NCI-H1417 treated with DMSO at 0.1 percent for 48 hours (cell line): ENCODE results near the gene AP2A1.

Experiments used
- DNase-seq: peaks from one replicate; lab custom pipeline; 2025; lab: John Stamatoyannopoulos, UW

The AP2A1 gene

DNA sequence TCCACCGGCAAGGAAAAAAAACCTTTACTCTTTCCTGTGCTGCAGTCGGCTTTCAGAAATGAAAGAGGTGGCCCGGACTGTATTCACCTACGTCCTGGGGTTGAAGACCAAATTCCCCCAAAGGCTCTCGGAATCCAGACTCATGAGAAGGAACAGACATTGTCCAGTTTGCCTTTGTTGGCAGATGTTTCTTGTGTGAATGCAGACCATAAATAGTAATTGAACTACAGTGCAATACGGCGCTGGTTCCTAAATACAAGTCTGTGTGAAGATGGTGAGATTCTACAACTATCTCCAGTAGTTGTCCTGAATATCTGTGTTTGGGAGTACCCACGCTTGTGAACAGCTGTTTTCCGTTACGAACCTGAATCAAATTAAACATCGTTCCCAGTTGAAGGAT, 72.9 kb downstream of the AP2A1 start:
- no peak for DNase-seq

- DNase-seq: no peak
Observed at GRCh38 chr19:49840321-49840720, 73.5 kb downstream of the AP2A1 start.

- no peak for DNase-seq
Observed at GRCh38 chr19:49840736-49841249, 74.0 kb downstream of the AP2A1 start.

- DNase-seq: no peak
Observed at GRCh38 chr19:49843265-49843664, 76.5 kb downstream of the AP2A1 start.

DNA sequence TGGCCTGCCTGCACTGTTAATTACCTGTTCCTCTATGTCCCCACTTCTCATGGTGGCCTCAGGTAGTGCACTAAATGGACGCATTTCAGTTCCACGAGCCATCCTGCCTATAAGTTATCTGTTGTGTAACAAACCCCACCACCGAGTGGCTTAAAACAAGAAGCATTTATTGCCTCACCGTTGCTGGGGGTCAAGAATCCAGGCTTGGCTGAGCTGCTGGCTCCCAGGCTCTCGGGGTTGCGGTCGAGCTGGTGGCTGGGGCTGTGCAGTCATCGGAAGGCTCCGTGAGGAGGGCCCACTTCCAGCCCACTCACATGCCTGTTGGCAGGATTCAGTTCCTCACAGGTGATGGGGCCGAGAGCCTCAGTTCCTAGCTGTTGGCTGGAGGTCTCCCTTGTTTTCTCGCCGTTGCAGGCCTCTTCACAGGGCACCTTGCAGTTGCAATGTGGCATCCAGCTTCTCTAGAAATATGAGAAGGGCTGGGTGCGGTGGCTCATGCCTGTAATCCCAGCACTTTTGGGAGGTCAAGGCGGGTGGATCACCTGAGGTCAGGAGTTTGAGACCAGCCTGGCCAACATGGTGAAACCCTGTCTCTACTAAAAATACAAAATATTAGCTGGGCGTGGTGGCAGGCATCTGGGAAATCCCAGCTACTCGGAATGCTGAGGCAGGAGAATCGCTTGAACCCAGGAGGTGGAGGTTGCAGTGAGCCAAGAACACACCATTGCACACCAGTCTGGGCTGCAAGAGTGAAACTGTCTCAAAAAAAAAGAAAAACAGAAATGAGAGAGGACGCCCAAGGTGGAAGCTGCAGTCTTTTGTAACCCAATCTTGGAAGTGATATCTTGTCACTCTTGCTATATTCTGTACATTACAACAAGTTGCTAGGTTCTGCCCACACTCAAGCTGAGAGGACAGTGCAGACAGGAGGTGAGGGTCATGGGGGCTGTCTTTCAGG, 77.6 kb downstream of the AP2A1 start:
- no peak for DNase-seq

DNA sequence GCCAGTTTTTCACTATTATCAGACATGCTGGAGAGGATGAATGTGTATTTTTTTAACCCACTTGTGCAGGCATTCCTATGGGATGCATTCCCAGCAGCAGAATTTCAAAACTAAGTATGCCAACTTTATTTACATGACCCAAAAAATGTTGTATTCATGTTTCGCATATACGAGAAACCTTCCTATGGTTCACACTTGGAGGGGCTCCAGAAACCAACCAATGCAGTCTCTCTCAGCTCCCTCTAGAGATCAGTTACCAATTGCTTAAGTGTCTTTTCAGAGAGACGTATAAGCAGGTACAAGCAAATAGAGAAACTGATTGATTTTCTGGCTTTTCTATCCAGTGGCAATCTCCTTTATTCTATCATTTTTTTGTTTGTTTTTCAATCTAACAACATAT, 78.6 kb downstream of the AP2A1 start:
- DNase-seq: no peak

DNA sequence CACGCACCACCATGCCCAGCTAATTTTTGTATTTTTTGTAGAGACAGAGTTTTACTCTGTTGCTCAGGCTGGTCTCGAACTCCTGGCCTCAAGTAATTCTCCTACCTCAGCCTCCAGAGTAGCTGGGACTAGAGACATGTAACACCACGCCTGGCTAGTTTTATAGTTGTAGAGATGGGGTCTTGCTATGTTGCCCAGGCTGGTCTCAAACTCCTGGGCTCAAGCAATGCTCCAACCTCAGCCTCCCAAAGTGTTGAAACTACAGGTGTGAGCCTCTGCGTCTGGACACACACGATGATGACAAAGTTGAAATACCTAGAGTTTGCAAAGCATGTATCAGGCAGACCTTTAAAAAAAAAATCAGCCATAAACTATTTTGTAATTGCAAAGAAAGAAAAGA, 79.6 kb downstream of the AP2A1 start:
- DNase-seq: no peak

DNA sequence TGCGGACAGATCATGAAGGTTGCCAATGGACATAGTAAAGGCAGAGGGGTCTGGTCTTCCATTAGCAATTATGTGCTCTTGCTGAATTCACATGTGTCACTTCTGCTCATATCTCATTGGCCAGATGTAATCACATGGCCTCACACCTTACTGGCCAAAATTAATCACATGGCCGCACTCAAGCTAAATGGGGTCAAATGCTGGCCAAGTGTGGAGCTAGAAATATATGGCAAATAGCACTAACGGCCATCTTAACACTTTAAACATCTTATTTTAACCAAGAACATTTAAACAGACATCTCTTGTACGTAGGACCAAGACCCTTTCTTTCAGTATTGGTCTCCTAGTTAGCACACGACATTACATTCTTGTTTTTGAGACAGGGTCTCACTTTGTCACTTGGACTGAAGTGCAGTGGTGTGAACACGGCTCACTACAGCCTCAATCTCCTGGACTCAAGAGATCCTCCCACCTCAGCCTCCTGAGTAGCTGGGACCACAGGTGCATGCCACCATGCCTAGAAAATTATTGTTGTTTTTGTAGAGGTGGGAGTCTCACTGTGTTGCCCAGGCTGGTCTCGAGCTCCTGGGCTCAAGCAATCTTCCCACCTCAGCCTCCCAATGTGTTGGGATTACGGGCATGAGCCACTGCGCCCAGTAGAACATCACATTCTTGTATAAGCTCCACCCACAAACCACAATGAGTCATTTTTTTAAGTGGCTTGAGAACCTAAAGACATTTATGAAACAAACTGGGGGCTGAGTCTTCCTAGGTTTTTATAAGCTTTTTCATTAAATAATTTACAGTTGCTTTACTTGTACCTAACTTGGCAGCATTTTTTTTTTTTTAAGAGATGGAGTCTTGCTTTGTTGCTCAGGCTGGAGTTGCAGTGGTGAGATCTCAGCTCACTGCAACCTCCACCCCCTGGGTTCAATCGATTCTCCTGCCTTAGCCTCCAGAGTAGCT, 81.2 kb downstream of the AP2A1 start:
- no peak for DNase-seq

GRCh38 chr19:49848938-49849337, 82.1 kb downstream of the AP2A1 start:
- DNase-seq: no peak

- no peak for DNase-seq
Observed at GRCh38 chr19:49849433-49850220, 82.8 kb downstream of the AP2A1 start.

- DNase-seq: no peak
Observed at GRCh38 chr19:49850221-49850486, 83.4 kb downstream of the AP2A1 start.

DNA sequence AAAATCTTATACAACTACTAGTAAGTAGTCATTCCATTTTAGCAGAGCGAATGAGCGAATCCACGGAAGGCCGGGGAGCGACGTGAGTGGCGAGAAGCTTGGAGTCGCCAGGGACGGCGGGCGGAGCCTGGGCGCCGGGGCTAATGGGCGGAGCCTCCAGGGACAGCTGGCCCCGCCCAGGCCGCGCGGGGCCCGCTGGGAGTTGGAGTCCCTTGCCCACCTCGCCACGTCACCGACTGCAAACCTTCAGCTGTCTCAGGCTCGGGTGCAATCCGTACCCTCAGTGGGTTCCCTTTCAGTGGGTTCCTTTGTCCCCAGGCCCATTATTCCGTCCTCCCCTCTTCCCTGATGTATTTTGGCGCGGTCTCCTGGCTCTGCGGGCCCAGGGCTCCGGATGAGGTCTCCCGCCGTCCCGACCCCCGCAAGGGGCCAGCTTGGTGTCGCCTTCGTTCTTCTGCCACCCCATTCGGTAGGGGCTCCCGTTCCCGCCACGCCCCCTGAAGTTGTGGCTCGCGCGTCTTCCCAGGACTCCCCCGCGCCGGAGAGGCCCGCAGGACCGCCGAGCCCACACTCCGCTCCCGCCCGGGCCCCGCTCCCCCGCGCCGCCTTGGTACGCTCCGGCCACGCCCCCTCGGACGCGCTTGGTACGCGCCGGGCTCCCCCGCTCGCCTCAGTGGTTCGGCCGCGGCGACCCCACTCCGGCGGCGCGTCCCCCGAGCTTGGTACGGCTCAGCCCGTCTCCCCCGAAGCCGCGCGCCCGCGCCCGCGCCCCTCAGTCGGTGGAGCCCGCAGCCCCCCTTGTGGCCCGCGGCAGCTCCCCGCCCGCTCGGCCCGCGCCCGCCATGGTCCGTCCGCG, 83.9 kb downstream of the AP2A1 start, which contains the start of gene PTOV1:
TSS of gene PTOV1 (plus strand) at position 673 of the 856 bp plus-strand sequence.
- peak; percentile 46 for DNase-seq

GRCh38 chr19:49851456-49852259, 84.9 kb downstream of the AP2A1 start:
- no peak for DNase-seq

GRCh38 chr19:49852631-49853126, 85.9 kb downstream of the AP2A1 start:
- DNase-seq: no peak

DNA sequence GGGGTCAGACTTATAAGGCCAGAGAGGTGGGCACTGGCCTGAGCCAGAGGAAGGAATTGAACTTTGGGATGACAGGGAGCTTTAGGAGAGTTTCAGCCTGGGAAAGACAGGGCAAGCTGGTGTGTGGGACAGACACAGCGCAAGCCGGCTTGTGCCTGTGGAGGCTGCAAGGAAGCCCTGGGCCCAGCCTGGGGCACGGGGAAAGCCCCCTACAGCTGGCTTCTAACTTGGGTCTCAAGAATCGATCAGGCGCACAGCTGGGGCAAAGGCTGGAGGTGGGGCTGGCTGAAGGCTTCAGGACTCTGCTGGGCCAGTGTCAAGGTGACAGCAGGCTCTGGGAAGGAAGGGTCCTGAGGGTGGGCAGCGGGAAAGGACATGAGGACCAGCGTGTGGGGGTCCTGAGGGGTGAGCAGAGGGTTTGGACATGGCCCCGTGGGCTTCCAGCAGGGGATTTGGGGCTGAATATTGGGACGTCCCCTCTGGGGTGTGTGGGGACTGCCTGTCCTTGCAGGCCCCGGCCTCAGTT, 87.1 kb downstream of the AP2A1 start:
- DNase-seq: no peak

DNA sequence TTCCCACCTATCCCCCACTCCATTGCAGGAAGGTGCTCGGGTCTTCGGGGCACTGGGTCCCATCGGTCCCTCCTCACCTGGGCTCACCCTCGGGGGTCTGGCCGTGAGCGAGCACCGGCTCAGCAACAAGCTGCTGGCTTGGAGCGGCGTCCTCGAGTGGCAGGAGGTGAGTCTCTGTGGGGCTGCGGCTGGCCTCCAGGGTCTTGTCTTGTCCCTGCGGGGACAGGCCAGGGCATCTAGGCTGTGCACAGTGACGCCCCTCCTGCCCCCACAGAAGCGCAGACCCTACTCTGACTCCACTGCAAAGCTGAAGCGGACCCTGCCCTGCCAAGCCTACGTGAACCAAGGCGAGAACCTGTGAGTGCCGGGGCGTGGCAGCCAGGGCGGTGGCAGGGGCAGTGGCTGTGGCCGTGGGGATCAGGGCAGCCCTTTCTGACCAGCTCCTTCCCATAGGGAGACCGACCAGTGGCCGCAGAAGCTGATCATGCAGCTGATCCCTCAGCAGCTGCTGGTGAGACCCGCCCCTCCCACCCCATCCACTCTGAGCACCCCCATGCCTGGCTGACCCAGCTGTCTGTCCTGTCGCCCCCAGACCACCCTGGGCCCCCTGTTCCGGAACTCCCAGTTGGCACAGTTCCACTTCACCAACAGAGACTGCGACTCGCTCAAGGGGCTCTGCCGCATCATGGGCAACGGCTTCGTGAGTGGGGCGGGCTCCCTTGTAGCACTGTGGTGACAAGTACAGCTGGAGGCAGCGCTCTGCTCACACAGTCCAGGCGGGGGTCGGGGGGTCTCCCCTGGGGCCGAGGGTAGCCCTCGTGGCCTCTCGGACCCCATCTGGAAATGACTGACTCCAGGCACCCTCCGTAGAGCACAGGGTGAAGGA, 87.8 kb downstream of the AP2A1 start:
- DNase-seq: no peak

GRCh38 chr19:49855277-49855675, 88.5 kb downstream of the AP2A1 start:
- no peak for DNase-seq
